ENCODE measurements around the gene MPP1.
A peak's percentile ranks its signal among the peaks of the same experiment; 100 is the strongest.
"Not testable (repeated sequence)": the region's sequence is repeated elsewhere in the genome, so short reads cannot be mapped to it uniquely, and the experiment has no call there.

Gene MPP1

GRCh38 chrX:154804957-154805695 is at the start of gene MPP1:
Gene MPP1, minus strand, starts transcription at chrX:154805485. Its CDS starts 112 bp downstream, at chrX:154805373.
- FAIRE-seq (peak; percentile 52), DNase-seq (ENCODE audit: insufficient read length, low spot score) (peak; percentile 65)
- TF ChIP-seq POLR2A (IDR thresholded peaks at IDR 0.05; ENCODE audit: low read depth, low read length) = peak; percentile 34; the same call in 1 of the 2 replicates

GRCh38 chrX:154850957-154851611 is 45.8 kb upstream of the MPP1 start:
- no peak for TF ChIP-seq POLR2A (IDR thresholded peaks at IDR 0.05; ENCODE audit: low read depth, low read length)
- FAIRE-seq = no peak
- DNase-seq (ENCODE audit: insufficient read length, low spot score) = no peak

- peak; percentile 9 for DNase-seq (ENCODE audit: insufficient read length, low spot score)
- TF ChIP-seq POLR2A (IDR thresholded peaks at IDR 0.05; ENCODE audit: low read depth, low read length) = no peak
- peak; percentile 36 for FAIRE-seq
These were observed 35.6 kb upstream of the MPP1 start for GRCh38 chrX:154840856-154841255.

- no peak for TF ChIP-seq POLR2A (IDR thresholded peaks at IDR 0.05; ENCODE audit: low read depth, low read length)
- FAIRE-seq = no peak
- no peak for DNase-seq (ENCODE audit: insufficient read length, low spot score)
These were observed 30.9 kb upstream of the MPP1 start for GRCh38 chrX:154836163-154836562.

GRCh38 chrX:154834562-154834961 is 29.3 kb upstream of the MPP1 start, which contains the start of gene SMIM9:
Gene SMIM9, minus strand, starts transcription at chrX:154834662. Its CDS starts 3,806 bp downstream, at chrX:154830856.
- TF ChIP-seq POLR2A (IDR thresholded peaks at IDR 0.05; ENCODE audit: low read depth, low read length) = no peak
- DNase-seq (ENCODE audit: insufficient read length, low spot score) = no peak
- FAIRE-seq = no peak

GRCh38 chrX:154833746-154834274 is 28.5 kb upstream of the MPP1 start:
- FAIRE-seq = no peak

GRCh38 chrX:154829926-154830442 is 24.7 kb upstream of the MPP1 start:
- no peak for TF ChIP-seq POLR2A (IDR thresholded peaks at IDR 0.05; ENCODE audit: low read depth, low read length)
- no peak for FAIRE-seq
- DNase-seq (ENCODE audit: insufficient read length, low spot score) = no peak

More at GRCh38 chrX:154833746-154834274, 28.5 kb upstream of the MPP1 start:
- TF ChIP-seq POLR2A (IDR thresholded peaks at IDR 0.05; ENCODE audit: low read depth, low read length) = no peak
- DNase-seq (ENCODE audit: insufficient read length, low spot score) = no peak

- no peak for FAIRE-seq
- DNase-seq (ENCODE audit: insufficient read length, low spot score) = no peak
- TF ChIP-seq POLR2A (IDR thresholded peaks at IDR 0.05; ENCODE audit: low read depth, low read length) = no peak
These were observed 23.8 kb upstream of the MPP1 start for GRCh38 chrX:154829134-154829533.

GRCh38 chrX:154828016-154828408 is 22.7 kb upstream of the MPP1 start:
- DNase-seq (ENCODE audit: insufficient read length, low spot score) (no peak), FAIRE-seq (no peak)
- TF ChIP-seq POLR2A (IDR thresholded peaks at IDR 0.05; ENCODE audit: low read depth, low read length) = no peak

- no peak for TF ChIP-seq POLR2A (IDR thresholded peaks at IDR 0.05; ENCODE audit: low read depth, low read length)
- FAIRE-seq (no peak), DNase-seq (ENCODE audit: insufficient read length, low spot score) (no peak)
These were observed 22.1 kb upstream of the MPP1 start for GRCh38 chrX:154827194-154828015.

GRCh38 chrX:154825586-154825985 is 20.3 kb upstream of the MPP1 start:
- FAIRE-seq; DNase-seq (ENCODE audit: insufficient read length, low spot score): not testable (repeated sequence)

GRCh38 chrX:154824638-154825037 is 19.4 kb upstream of the MPP1 start:
- FAIRE-seq (no peak), DNase-seq (ENCODE audit: insufficient read length, low spot score) (no peak)
- TF ChIP-seq POLR2A (IDR thresholded peaks at IDR 0.05; ENCODE audit: low read depth, low read length) = no peak

GRCh38 chrX:154822029-154822428 is 16.7 kb upstream of the MPP1 start:
- FAIRE-seq = no peak
- TF ChIP-seq POLR2A (IDR thresholded peaks at IDR 0.05; ENCODE audit: low read depth, low read length) = no peak
- DNase-seq (ENCODE audit: insufficient read length, low spot score) = no peak

GRCh38 chrX:154821523-154821922 is 16.2 kb upstream of the MPP1 start:
- TF ChIP-seq POLR2A (IDR thresholded peaks at IDR 0.05; ENCODE audit: low read depth, low read length) = no peak

More at GRCh38 chrX:154821523-154821922, 16.2 kb upstream of the MPP1 start:
- DNase-seq (ENCODE audit: insufficient read length, low spot score) (no peak), FAIRE-seq (no peak)
